Loucy (cell line): ENCODE measurements around the gene NBPF8.
"Not testable (repeated sequence)": the region's sequence is repeated elsewhere in the genome, so short reads cannot be mapped to it uniquely, and the experiment has no call there.

ENCODE experiments used
- EZH2phosphoT487 ChIP-seq: fragments of 200-600 bp; IDR thresholded peaks from 2 replicates; pipeline ENCODE4 v1.6.1; 2018; ENCODE audit warnings: antibody characterized with exemption, mild to moderate bottlenecking, moderate library complexity, borderline replicate concordance
- TF ChIP-seq, protein P1 (sequence below): fragments of 200-600 bp; sonication (generic); conservative IDR thresholded peaks from 2 replicates; pipeline ENCODE4 v1.5.1; 2014; ENCODE audit warnings: mild to moderate bottlenecking, antibody characterized with exemption, low read length

GRCh38 chr1:120414911-120415480 lies at the start of gene NBPF8:
- TF ChIP-seq, protein P1, sequence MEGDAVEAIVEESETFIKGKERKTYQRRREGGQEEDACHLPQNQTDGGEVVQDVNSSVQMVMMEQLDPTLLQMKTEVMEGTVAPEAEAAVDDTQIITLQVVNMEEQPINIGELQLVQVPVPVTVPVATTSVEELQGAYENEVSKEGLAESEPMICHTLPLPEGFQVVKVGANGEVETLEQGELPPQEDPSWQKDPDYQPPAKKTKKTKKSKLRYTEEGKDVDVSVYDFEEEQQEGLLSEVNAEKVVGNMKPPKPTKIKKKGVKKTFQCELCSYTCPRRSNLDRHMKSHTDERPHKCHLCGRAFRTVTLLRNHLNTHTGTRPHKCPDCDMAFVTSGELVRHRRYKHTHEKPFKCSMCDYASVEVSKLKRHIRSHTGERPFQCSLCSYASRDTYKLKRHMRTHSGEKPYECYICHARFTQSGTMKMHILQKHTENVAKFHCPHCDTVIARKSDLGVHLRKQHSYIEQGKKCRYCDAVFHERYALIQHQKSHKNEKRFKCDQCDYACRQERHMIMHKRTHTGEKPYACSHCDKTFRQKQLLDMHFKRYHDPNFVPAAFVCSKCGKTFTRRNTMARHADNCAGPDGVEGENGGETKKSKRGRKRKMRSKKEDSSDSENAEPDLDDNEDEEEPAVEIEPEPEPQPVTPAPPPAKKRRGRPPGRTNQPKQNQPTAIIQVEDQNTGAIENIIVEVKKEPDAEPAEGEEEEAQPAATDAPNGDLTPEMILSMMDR: not testable (repeated sequence)
- TF ChIP-seq EZH2phosphoT487: not testable (repeated sequence)
